ENCODE results near the gene ZNF853.
"Not testable (repeated sequence)": the region's sequence is repeated elsewhere in the genome, so short reads cannot be mapped to it uniquely, and the experiment has no call there.

The ZNF853 gene

GRCh38 chr7:6606866-6607583 is 8.4 kb upstream of the ZNF853 start:
- no peak for ATAC-seq

- ATAC-seq: no peak
Observed at GRCh38 chr7:6607651-6608051, 7.8 kb upstream of the ZNF853 start.

GRCh38 chr7:6608081-6608480 is 7.3 kb upstream of the ZNF853 start:
- no peak for ATAC-seq

GRCh38 chr7:6608794-6609193 is 6.6 kb upstream of the ZNF853 start:
- no peak for ATAC-seq

- no peak for ATAC-seq
Observed at GRCh38 chr7:6612819-6613218, 2.6 kb upstream of the ZNF853 start.

GRCh38 chr7:6613706-6614105 is 1.7 kb upstream of the ZNF853 start:
- ATAC-seq: no peak

GRCh38 chr7:6615723-6616555 is 529 bp downstream of the ZNF853 start:
- peak in 1 of 2 donors; percentile 29 for ATAC-seq

- no peak for ATAC-seq
Observed at GRCh38 chr7:6616854-6617643, 1.6 kb downstream of the ZNF853 start.

GRCh38 chr7:6618621-6619020 is 3.2 kb downstream of the ZNF853 start:
- no peak for ATAC-seq

GRCh38 chr7:6619961-6620360 is 4.6 kb downstream of the ZNF853 start:
- no peak for ATAC-seq

- ATAC-seq: no peak
Observed at GRCh38 chr7:6621195-6622133, 6.1 kb downstream of the ZNF853 start.

- ATAC-seq: no peak
Observed at GRCh38 chr7:6622134-6622710, 6.8 kb downstream of the ZNF853 start.

GRCh38 chr7:6623589-6624245 is 8.3 kb downstream of the ZNF853 start:
- ATAC-seq: peak; percentile 71

GRCh38 chr7:6624246-6624611 is 8.8 kb downstream of the ZNF853 start:
- no peak for ATAC-seq

GRCh38 chr7:6628045-6628444 is 12.6 kb downstream of the ZNF853 start:
- no peak for ATAC-seq

- no peak for ATAC-seq
Observed at GRCh38 chr7:6630007-6630849, 14.8 kb downstream of the ZNF853 start.

GRCh38 chr7:6631605-6632004 is 16.2 kb downstream of the ZNF853 start:
- ATAC-seq: no peak

- no peak for ATAC-seq
Observed at GRCh38 chr7:6634021-6634420, 18.6 kb downstream of the ZNF853 start.

- not testable (repeated sequence) for ATAC-seq
Observed at GRCh38 chr7:6634971-6635370, 19.6 kb downstream of the ZNF853 start.

Measured in activated CD4-positive, CD25-positive, alpha-beta regulatory T cell treated with anti-CD3 and anti-CD28 coated beads, Interleukin-2, amount 50 U/mL, for 24 hours (primary cell).